LNCaP clone FGC (cell line): Measurements from ENCODE around the gene RNF39.
"Not testable (repeated sequence)": the region's sequence is repeated elsewhere in the genome, so short reads cannot be mapped to it uniquely, and the experiment has no call there.

ENCODE experiments used
- DNase-seq: peaks from one replicate; pipeline ENCODE4 v3.0.0-alpha.2; 2011; ENCODE audit warnings: low read depth
- H3K4me3 ChIP-seq: 2 replicates; pipeline ENCODE4 v1.5.1; 2011; ENCODE audit warnings: mild to moderate bottlenecking, low read depth, low read length, control low read depth
- CTCF ChIP-seq: IDR thresholded peaks from 2 replicates; pipeline ENCODE4 v1.5.1; 2012; ENCODE audit warnings: mild to moderate bottlenecking; ENCODE audit not compliant: control insufficient read depth, insufficient read depth; ENCODE audit errors: extremely low read depth

The RNF39 gene

GRCh38 chr6:30075094-30075789, at the start of gene RNF39:
RNF39 (minus strand) TSS chr6:30075769; CDS start chr6:30075585, 184 bp downstream.
- DNase-seq = no peak
- H3K4me3 ChIP-seq = no peak within 1 kb of the TSS
- TF ChIP-seq CTCF = no peak

- no peak for TF ChIP-seq CTCF
- no peak overlapping the region for H3K4me3 ChIP-seq
- DNase-seq = no peak
Observed at GRCh38 chr6:30122515-30122914, 46.9 kb upstream of the RNF39 start.

- no peak overlapping the region for H3K4me3 ChIP-seq
- no peak for TF ChIP-seq CTCF
- no peak for DNase-seq
Observed at GRCh38 chr6:30121446-30122366, 46.1 kb upstream of the RNF39 start.

- DNase-seq, H3K4me3 ChIP-seq: not testable (repeated sequence)
Observed at GRCh38 chr6:30118691-30119090, 43.1 kb upstream of the RNF39 start.

- no peak for DNase-seq
- TF ChIP-seq CTCF = no peak
Observed at GRCh38 chr6:30116724-30117123, 41.2 kb upstream of the RNF39 start.

GRCh38 chr6:30113841-30114240, 38.3 kb upstream of the RNF39 start:
- no peak overlapping the region for H3K4me3 ChIP-seq
- no peak for TF ChIP-seq CTCF
- DNase-seq = no peak

More at GRCh38 chr6:30116724-30117123, 41.2 kb upstream of the RNF39 start:
- H3K4me3 ChIP-seq = no peak overlapping the region

- no peak for DNase-seq
- no peak for TF ChIP-seq CTCF
- H3K4me3 ChIP-seq = no peak within 1 kb of the TSS
Observed at GRCh38 chr6:30113003-30113759, 37.6 kb upstream of the RNF39 start, which contains the start of gene TRIM31. TRIM31 (minus strand) TSS chr6:30113090; CDS start chr6:30112805, 285 bp downstream.
